HG03196 (cell line): ENCODE data around the gene MCF2L2.
"Not testable (repeated sequence)": the region's sequence is repeated elsewhere in the genome, so short reads cannot be mapped to it uniquely, and the experiment has no call there.

Experiments
- ATAC-seq: cut with Tn5 transposase; IDR thresholded peaks from one replicate; pipeline ENCODE4 v1.9.1; 2021; ENCODE audit not compliant: unreplicated experiment

Gene MCF2L2

DNA sequence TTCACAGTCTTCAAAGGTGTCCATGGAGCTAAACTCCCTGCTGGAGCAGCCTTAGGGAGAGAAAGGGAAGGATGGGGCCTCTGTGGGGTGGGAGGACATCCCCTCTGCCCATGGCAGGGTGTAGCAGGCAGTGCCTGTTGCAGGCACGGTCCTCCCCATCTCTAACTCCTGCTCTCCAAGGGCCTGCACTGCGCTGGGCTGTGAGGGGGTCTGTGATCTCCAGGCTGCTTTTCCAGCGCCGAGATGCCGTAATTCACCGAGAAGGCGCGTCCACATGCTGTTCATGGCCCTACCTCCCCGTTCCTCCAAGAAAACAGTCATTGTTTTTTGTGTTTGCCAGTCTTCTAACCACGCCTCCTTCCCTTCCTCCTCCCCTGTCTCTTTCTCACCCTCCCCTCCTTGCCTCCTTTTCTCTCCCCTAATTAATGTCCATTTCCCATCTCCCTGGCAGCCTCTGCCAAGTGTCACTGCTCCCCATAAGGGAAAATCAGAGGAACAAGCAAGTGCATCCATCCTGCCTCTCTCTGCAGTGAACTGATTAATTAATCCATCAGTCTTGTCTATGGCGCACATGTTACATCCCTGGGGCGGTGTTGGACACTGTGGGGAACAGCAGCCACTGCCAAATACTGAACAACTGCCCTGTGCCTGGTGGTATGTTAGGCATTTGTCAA, 248.2 kb downstream of the MCF2L2 start:
- no peak for ATAC-seq

DNA sequence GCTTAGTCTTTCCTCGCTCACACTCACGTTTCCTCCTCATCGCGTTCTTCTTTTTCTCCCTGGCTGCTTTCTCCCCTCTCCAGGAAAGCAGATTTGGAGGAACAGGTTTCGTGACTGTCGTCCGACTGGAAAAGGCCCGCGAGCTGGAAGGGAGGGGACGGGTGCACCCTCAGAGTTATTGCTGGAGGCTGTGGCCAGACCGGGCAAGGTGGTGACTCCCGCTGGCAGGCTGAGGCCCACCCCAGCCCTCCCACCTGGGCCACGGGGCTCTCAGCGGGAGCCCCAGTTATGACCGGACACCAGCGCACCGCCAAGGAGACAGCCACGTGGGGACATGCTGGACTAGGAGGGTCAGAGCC, 248.9 kb downstream of the MCF2L2 start:
- not testable (repeated sequence) for ATAC-seq

DNA sequence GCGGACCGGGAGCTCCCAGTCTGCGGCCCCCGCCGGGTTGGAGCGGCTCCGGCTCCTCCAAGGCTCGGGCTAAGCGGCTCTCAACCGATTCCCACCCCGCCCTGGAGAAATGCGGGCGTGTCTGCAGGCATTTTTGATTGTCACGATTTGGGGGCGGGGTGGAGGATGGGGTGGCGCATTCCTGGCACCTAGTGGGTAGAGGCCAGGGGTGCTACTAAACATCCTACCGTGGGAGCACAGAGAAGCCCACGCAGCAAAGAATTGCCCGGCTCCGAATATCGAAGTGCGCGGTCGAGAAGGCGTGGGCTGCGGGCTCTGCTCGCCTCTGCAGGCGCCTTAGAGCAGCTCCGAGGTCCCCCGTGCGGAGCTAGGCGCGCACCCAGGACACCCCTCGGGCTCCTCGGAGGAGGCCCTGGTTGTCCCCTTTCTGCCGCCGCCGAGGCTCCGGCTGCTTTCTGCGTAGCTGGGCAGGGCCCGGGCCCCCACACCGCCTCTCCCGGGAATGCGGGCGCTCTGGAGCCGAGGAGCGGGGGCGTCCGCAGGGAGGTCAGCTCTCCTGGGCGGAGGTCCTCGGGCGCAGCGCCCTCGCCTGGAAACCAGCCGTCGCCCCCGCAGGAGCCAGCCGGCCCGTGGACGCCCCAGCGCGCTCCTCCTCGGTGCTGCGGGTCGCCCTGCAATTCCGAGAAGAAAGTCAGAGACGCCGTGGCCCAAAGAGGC, 249.4 kb downstream of the MCF2L2 start:
- ATAC-seq = no peak

DNA sequence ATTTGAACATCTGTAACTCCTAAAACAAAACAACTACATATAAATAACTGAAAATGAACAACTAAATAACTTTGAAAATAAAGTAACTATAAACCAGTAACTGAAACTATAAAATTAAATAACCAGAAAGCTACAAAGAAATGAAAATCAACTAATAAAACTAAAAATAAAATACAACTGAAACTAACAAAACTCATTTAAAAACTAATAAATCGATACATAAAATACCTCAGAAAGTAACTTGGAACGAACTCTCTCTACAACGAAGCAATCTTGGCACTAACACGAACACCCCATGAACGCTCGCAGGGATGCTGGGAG, 249.9 kb downstream of the MCF2L2 start:
- ATAC-seq = no peak

DNA sequence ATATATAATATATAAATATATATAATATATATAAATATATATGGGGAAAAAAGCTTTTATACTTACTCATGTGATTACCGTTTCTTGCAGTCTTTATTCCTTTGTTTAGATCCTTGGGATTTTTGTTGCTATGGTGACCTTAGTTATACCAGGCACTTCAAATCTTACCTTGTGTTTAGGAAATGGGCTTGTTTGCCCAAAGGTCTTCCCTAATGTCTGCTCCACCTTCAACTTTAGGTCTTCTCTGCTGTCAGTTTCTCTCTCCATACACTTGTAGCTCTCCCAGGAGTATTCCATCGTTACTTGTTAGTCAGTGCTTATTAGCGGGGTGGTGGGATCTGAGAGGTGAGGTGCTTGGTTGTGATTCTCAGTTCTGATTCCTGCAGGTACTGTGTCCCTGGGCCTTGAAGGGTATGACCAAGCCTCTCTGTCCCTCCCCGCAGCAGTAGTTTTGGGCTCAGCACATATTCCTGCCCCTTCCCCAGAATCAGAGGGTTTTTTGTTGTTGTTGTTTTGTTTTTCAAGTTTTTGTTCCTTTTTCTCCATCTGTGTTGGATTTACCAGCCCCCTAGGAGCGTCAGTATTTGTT, 256.3 kb downstream of the MCF2L2 start:
- ATAC-seq = no peak

DNA sequence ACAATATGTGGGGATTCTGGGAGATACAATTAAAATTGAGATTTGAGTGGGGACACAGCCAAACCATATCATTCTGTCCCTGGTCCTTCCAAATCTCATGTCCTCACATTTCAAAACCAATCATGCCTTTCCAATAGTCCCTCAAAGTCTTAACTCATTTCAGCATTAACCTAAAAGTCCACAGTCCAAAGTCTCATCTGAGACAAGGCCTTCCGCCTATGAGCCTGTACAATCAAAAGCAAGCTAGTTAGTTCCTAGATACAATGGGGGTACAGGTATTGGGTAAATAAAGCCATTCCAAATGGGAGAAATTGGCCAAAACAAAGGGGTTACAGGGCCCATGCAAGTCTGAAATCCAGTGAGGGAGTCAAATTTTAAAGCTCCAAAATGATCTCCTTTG, 260.4 kb downstream of the MCF2L2 start:
- ATAC-seq = not testable (repeated sequence)

DNA sequence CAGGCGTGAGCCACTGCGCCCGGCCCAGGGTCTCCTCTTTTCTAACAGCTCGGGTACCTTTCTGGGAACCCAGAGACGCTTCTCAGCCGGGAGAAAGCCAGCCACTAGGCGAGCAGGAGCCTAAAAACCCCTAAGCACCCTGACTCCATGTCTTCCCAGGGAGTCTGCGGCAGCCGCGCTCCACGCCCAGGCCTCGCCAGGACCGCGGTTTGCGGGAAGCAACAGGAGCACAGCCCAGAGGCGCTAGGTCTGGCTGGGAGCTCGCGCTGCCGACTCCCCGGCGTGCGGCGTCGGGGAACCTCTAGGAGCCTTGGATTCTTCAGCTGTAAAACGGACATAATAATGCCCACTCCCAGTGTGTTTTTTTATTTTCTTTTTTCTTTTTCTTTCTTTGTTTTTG, 264.9 kb downstream of the MCF2L2 start:
- ATAC-seq = no peak

DNA sequence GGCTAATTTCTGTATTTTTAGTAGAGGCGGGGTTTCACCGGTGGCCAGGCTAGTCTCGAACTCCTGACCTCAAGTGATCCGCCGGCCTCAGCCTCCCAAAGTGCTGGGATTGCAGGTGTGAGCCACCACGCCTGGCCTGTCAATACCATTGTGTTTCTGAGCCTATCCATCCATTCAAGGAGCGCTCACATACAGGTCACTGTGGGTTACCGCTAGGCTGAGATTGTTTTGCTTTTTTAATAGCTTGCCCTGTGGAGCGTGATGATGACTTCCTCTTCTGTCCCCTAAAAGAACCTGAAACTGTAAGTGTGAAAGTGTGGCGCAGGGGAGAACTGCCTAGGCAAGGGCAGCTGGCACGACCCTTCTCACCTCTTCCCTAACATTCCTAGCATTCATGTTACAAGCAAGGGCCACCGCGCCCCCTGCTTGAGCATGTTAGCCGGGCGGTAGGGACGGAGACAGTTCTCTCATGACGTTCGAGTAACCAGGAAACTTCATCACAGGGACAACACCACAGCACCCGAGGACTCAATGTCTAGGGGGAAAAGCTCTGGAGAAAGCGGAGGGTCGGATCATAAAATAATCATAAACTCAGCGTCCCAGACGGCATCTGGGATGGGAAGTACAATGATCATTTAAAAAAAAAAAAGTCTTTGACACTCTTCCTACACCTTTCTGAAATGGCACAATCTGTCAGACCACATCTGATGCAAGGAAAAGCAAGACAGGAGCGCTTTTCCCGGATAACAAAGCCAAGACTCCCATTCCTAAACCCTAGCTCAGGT, 266.7 kb downstream of the MCF2L2 start:
- peak; percentile 70 for ATAC-seq

DNA sequence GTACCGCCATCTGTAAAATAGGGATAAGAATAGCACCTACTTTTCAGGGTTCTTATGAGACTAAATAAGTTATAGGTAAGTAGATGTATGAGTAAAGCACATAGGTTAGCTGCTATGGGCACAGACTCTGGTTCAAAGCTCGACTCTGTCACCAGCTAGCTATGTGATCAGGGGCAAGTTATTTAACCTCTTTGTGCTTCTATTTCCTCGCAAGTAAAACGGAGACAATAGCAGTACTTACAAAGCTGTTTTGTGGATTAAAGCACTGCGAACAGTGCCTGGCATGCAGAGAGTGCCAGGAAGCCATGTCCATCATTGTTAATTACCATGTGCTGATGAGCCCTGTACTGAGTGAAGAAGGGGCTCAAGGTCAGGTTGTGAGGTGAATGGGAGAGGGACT, 267.8 kb downstream of the MCF2L2 start:
- ATAC-seq = no peak

DNA sequence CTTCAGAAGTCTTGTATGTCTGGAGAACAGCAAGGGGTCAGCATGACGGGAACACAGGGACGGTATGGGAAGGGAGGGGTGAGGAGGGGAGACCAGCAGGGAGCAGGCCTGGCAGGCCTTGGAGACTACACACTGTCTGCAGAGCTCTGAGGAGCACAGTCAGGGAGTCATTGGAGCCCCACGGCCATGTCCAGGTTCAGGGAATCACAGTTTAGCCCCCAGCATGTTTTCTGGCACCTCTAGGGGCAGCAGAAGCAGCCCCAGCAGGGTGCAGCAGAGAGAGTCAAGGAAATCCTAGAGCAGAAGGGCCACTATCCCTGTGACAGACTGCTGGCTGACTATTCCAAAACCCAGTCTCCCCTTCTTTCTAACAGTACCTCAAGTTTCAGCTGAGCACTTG, 269.1 kb downstream of the MCF2L2 start:
- no peak for ATAC-seq

DNA sequence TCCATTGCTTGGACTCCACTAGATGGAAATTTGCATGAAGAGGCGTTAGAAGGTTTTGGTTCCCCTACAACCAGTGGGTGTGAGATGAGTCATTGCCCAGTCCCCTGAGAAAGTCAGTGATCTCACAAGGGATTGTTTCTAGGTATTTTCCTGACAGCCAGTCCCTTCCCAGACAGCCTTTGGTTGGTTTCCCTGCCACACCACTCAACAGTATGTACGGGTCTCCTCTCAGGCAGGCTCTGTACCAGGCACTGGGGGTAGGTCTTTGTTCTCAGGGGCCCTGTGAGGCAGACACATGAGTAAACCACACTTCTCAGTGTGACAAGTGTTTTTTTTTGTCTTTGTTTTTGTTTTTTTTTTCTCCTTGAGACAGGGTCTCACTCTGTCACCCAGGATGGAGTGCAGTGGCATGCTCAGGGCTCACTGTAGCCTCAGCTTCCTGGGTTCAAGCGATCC, 269.8 kb downstream of the MCF2L2 start:
- peak; percentile 60 for ATAC-seq

DNA sequence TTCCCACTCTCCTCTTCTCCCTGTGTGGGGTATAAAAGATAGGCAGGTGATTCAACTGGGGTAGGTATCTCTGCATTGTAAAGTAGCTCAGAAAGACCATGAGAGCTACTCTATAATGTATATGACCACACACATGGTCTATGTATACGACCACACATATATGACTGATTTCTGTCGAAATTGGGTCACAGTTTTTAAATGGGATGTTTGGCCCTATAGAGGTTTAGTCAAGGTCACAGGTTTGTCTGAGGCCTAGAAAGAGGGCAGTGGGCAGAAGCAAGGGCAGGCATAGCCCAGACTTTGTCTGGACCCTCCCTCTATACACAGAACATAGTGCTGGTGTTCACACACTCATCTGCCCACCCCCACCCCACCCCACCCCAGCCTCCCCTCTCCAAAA, 270.3 kb downstream of the MCF2L2 start:
- no peak for ATAC-seq

DNA sequence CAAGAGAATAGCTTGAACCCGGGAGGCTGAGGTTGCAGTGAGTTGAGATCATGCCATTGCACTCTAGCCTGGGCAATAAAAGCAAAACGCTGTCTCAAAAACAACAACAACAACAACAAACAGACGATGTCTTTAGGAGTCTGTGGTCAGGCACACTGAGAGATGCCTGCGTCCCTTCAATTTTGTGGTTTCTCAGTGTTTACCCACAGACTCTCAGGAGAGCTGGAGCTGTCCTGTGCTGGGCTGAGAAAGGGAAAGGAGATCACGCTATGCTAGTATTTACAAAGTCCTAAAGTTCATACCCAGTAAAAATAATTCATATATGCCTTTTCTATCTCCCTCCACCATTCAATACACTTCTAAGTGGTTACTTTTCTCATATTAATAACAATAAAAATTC, 272.2 kb downstream of the MCF2L2 start:
- ATAC-seq = no peak

DNA sequence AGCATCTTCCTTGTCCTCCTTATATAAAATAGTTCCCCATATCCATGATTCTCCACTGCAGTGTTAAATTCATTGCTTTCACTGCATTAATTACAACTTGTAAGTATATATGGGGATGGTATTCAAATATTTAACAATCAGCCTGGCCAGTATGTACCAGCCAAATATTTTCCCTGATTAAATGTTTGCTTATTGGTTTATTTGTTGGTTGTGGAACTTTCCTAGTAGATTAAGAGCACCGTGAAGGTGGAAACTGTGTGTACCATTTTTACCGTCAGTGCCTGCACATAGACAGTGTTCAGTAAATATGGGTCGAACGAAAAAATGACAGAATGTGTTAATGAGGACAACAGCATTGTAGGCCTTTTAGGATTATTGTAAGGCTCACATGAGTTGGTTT, 272.9 kb downstream of the MCF2L2 start:
- ATAC-seq = no peak

DNA sequence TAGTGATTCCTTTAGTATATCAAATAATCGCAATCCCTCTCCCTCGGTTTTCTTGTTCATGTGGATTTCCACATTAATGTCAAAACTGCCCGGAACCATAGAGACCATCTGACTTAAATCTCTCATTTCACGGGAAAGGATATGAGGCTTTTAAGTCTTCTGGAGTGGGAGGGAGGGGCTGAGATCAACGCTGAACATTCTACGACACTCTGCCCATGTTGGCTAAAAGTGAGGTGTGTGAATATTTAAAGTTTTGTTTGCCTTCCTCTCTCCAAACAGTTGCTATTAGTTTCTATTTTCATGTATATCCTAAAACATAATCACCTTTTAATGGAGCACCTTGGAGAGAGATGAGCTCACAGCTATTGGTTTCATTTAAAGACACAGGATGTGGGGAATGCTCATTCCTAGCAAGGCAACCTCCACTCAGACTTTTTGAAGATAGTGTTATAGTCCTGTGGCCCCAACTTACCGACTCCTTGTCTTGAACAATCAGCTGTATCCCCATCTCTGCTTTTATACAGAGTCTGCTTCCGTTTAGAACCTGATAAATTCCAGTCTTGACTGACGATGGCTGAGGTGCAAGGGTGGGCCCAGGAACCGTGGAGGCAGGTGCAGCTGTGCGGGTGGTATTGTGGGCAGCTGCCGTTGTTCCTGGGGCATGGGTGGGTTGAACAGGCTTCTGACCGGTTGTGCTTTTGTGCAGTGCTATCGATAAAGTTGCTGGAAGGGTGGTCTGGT, 275.0 kb downstream of the MCF2L2 start:
- ATAC-seq = no peak

DNA sequence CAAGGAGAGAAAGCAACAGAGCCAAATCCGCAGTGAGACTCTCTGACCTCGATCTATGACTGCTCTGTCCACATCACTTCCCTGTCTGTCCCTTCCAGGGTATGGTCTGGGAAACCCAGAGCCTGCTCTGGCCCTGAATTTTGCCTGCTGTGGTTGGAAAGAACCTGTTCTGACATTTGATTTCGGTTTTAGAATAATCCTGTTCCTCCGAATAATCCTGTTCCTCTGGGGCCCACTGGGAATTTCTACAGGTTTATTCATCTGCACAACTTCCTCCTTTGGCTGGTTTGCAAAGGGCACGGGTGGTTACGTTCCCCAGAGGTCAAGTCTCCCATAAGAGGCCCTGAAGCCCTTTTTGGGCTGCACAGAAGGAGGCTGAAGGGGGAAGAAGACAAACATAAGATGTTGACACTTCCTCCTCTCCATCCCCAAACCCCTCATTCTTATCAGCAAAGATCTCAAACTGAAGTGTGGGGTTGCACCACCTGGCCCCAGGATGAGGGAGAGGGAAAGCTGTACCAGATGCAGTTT, 276.5 kb downstream of the MCF2L2 start:
- no peak for ATAC-seq

DNA sequence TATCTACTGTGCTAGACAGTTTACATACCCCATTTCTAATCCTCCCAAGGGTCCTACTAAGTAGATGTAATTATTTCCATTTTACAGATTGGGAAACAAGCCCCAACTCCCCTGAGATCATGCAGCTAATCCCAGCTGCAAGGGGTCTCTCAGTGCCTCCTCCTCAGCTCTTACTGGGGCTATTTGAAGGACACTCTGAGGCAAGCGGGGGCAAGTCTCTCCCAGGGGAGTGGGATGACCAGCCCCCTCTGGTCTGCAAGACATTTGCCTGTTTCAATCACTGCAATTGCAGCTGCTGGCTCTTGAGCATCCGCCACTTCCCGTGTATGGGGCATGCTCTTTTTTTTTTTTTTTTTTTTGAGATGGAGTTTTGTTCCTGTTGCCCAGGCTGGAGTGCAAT, 277.3 kb downstream of the MCF2L2 start:
- no peak for ATAC-seq

DNA sequence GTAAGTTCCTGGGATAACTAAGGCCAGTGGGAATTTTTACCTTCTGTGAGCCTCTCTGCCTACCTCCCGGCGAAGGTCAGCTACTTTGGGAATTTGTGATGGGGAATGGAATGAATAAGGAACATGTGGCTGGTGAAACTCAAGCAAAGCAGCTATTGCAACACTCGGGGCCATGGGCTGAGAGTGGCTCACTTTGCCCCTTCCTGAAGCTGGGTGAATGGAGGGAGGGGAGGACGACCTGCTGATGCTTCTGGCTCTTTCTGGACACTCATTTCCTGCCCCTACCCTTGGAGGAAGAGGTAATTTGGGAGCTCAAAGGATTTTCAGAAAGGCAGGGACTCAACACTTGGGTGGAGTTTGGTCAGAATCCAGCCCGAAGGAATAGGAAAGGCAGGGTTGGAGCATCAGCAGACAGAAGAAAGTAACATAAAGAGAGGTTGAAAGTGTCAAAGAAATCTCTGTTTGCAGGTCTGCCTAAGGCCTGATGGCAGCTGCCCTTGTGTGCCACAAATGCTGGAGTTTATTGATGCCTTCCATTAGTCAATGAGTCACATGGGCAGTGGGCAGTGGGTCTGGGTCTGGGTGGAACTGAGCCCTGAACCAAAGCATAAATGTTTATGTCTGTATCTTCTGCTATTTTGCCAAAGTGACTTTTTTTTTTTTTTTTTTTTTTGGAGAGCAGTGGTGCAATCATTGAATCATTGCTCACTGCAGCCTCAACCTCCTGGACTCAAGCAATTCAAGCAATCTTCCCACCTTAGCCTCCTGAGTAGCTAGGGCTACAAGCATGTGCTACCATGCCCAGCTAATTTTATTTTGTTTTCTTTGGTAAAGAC, 278.3 kb downstream of the MCF2L2 start:
- no peak for ATAC-seq

DNA sequence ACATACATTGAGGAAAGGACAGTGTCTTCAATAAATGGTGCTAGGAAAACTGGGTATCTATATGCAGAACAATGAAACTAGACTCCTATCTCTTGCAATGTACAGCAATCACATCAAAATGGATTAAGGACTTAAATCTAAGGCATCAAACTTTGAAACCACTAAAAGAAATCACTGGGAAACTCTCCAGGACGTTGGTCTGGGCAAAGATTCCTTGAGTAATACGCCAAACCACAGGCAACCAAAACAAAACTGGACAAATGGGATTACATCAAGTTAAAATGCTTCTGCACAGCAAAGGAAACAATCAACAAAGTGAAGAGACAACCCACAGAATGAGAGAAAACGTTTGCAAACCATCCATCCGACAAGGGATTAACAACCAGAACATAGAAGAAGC, 280.4 kb downstream of the MCF2L2 start:
- no peak for ATAC-seq

DNA sequence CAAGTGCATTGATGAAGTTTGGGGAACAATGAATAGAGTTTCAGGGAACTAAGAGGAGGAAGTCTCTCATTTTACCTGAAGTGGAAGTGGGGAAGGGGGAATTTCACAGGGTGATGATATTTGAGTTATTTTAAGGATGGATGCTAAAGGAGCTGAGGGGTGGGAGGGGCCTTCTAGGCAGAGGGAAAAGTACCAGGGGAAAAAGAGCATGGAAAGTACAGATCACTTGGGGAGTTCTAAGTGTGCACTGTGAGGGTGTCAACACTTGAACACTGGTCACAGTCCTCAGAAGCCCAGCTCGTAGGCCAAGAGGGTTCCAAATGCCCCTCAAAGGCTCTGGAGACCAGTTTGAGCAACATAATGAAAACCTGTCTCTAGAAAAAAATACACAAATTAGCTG, 284.1 kb downstream of the MCF2L2 start:
- no peak for ATAC-seq
